Measurements from ENCODE around the gene ODAD4.

Gene ODAD4

DNA sequence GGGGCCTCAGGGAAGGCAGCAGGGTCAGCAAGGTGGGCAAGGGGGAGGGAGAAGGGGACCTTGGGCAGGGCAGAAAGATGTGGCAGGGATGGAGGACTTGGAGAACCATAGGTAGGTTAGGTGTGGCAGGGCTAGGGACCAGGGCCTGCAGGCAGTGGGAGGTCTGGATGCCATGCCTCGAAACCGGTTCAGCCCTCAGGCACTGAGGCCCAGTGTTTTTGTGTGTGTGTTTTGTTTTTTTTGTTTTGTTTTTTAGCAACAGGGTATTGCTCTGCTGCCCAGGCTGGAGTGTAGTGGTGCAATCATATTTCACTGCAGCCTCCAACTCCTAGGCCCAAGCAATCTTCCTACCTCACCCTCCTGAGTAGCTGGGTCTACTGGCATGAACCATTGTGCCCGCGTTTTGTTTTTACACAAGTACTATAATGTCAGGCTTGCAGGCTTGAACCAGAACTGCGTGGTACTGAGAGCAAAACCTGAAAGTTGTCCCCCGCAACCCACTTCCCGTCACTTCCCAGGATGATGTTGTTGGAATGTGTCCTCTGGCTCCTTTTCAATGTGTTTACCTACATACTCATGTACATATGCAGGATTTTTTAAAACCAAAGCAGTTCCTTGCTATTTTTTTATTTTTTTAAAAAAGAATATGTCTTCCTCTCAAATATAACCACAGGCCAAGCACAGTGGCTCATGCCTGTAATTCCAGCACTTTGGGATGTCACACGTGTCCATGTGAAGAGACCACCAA lies 12.4 kb downstream of the ODAD4 start:
- DNase-seq (ENCODE audit: low spot score): no peak

DNA sequence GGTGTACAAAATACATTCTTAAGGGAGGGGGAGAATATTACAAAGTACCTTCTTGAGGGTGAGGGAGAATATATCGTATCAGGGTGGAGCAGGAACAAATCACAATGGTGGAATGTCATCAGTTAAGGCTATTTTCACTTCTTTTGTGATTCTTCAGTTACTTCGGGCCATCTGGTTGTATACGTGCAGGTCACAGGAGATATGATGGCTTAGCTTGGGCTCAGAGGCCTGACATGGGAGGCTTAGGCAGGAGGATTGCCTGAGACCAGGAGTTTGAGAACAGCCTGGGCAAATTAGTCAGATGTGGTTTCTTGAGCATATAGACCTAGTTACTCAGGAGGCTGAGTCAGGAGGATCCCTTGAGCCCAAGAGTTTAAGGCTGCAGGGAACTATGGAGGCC lies 13.1 kb downstream of the ODAD4 start:
- no peak for DNase-seq (ENCODE audit: low spot score)

DNA sequence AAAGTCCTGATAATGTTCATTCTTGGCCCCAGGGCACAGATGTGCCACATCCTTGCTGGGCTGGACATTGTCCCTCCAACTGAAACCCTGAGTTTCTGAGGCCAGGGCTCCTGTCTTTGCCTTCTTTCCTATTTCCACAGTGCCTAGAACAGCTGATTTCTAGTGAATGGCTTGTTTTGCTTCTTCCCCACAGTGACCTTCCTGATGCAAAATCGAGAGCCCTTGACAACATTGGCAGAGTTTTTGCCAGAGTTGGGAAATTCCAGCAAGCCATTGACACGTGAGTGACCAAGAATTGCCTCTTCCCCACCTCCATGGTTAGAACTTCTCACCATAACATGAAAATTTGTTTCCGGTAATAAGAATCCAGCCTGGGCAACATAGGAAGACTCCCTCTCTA lies 14.5 kb downstream of the ODAD4 start:
- no peak for DNase-seq (ENCODE audit: low spot score)

DNA sequence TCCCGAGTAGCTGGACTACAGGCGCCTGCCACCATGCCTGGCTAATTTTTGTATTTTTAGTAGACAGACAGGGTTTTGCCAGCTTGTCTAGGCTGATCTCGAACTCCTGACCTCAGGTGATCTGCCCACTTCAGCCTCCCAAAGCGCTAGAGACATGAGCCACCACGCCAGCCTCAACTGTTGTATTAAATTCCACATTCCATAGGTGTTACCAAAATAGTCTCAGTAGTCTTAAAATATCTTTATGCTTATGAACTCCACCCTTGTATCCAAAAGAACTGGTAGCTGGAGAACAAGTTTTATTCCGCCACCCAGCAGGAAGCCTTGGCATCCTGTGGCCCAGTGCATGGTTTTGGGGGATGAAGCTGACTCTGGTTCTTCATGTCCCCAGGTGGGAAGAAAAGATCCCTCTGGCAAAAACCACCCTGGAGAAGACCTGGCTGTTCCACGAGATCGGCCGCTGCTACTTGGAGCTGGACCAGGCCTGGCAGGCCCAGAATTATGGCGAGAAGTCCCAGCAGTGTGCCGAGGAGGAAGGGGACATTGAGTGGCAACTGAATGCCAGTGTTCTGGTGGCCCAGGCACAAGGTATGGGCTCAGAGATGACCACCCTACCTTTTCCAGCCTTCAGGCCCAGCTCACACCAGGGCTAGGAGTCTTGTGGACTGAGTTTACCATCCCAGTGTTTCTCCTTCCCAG lies 18.5 kb downstream of the ODAD4 start:
- DNase-seq (ENCODE audit: low spot score): no peak

DNA sequence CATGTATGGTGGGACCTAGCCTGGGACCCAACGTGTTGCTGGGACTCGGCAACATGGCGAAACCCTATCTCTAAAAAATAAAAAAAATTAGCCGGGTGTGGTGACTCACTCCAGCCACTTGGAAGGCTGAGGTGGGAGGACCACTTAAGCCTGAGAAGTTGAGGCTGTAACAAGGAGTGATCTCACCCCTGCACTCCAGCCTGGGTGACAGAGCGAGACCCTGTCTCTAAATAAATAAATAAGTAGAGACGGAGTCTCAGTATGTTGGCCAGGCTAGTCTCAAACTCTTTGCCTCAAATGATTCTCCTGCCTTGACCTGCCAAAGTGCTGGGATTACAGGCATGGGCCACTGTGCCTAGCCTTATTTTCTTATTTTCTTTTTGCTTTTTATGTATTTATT lies 26.1 kb downstream of the ODAD4 start:
- DNase-seq (ENCODE audit: low spot score): no peak

DNA sequence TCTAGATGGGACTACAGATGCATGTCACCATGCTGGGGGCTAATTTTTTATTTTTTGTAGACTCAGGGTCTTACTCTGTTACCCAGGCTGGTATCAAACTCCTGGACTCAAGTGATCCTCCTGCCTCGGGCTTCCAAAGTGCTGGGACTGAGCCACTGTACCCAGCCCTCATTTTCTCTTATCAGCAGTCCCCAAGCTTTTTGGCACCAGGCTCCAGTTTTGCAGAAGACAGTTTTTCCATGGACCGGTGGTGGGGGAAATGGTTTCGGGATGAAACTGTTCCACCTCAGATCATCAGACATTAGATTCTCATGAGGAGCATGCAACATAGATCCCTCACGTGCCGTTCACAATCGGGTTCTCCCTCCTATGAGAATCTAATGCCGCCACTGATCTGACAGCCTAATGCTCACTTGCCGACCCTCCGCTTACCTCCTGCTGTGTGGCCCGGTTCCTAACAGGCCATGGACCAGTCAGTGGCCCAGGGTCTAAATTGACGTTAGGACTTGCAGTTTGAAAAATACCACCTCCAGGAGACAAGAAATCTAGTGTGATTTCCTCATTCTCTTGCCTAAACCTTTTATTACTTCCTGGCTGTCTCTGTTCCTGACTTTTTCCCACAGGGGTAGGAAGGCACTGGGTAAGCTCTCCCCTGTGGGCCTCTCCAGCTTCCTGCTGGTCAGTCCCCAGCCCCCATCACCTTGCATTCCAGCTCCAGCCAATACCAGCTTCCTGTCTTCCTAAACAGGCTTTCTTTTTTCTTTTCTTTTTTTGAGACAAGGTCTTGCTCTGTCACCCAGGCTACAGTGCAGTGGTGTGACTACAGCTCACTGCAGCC lies 26.8 kb downstream of the ODAD4 start:
- DNase-seq (ENCODE audit: low spot score): no peak

DNA sequence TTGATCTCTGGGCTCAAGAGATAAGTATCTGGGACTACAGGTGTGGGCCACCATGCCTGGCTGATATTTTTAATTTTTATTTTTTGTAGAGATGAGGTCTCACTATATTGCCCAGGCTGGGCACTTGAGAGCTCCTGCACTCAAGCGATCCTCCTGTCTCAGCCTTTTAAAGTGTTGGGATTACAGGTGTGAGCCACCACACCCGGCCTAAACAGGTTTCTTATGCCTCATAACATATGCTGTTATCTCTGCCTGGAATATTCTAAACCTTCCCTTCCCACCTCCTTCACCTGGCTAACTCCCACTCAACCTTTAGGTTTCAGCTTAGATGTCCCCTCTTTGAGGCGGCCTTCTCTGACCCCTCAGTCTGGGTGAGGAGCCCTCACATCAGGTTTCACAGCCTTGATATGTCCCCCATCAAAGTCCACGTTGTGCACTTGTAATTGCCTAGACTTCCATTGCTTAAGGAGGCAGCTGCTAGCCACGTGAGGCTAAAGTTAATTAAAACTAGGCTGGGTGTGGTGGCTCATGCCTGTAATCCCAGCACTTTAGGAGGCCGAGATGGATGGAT lies 27.5 kb downstream of the ODAD4 start:
- no peak for DNase-seq (ENCODE audit: low spot score)

DNA sequence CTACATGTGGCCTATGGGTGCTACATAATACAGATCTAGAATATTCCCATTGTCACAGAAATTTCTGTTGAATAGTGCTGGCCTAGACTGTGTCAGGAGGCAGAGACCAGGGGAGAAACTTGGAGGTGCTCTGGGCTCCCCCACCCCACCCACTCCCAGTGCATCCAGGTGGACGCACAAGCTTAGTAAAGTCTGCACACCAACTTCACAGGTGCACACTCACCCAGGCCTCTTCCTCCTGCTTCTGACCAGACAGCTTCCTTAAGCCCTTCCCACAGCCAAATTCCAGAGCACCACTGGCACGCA lies 28.6 kb downstream of the ODAD4 start:
- no peak for DNase-seq (ENCODE audit: low spot score)

DNA sequence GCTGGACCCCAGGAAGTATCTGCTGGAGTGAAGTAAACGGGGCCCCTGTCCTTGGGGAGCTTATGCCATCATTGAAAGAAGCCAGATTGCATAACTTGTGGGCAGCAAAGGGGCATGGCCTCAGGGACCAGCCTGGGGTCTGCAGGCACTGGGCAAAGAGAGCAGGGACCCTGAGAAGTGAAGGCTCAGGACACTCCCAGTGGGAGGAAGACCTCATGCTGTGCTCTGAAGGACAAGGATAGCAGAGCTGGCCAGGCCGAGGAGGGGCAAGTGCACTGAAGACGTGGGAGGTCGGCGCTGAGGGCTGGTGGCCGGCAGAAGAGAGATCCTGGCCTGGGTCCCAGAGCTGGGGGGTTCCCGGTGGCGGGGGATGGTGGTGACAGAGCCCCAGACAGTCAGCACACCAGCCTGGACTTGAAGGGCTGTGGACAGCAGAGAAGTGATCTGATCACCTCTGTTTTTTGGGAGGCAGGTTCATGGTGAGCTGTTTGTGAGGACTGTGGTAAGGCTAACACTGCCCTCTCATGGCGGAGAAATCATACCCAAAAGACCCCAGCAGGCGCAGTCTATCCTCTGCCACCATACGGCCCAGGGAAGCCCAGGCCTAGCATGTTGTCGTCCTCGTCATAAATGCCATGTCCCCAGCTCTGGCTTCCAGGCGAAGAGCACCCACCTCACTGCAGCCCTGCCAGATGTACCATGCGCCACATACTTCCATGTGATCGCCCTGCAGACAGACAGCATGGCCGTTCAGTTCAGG lies 29.1 kb downstream of the ODAD4 start:
- peak; percentile 72 for DNase-seq (ENCODE audit: low spot score)

DNA sequence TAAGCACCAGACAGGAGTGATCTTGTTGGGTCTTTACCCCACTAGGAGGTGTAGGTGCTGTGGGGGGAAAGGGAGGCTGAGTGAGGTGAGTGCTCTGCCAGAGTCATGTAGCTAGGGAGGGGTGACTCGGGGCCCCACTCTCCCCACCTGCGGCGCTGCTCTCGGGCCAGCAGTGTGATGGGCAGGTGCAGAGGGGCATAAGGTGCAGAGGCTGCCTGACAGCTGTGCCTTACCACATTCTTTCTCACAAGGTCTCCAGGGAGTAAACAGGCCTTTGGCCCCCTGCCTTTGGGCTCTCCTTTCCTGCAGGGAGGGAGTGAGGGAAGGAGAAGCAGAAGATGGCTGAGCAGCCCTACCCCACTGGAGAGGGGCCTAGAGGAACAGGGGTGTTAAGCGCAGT lies 31.7 kb downstream of the ODAD4 start:
- DNase-seq (ENCODE audit: low spot score): peak; percentile 56

DNA sequence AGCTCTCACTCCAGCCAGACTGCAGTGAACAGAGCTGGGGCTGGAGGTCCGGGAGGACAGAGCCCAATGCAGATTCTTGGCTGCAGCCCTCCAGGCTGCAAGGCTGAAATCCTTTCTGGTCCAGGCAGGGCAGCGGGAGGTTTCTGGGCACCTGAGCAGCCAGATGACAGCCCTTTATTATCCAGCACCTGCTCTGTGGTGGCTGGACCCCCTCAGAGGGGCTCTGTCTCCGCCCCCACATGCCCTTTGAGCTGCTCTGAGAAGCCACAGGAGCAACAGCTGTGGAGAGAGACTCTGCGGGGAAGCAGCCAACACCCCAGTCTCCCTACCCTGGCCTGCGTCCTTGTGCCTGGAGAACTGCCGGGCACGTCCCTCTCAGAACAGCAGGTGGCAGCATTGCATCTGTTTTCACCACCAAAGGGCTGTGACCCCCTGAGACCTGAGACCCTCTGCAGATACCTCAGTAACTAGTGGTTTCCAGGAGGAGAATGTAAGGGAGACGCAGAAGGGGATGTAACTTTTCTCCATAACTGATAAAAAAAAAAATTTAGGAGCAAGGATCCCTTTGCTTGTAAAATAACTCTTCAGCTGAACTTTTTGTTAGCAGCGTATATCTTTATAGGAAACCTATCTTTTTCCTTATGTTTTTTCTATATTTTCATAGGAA lies 32.5 kb downstream of the ODAD4 start:
- peak; percentile 87 for DNase-seq (ENCODE audit: low spot score)

DNA sequence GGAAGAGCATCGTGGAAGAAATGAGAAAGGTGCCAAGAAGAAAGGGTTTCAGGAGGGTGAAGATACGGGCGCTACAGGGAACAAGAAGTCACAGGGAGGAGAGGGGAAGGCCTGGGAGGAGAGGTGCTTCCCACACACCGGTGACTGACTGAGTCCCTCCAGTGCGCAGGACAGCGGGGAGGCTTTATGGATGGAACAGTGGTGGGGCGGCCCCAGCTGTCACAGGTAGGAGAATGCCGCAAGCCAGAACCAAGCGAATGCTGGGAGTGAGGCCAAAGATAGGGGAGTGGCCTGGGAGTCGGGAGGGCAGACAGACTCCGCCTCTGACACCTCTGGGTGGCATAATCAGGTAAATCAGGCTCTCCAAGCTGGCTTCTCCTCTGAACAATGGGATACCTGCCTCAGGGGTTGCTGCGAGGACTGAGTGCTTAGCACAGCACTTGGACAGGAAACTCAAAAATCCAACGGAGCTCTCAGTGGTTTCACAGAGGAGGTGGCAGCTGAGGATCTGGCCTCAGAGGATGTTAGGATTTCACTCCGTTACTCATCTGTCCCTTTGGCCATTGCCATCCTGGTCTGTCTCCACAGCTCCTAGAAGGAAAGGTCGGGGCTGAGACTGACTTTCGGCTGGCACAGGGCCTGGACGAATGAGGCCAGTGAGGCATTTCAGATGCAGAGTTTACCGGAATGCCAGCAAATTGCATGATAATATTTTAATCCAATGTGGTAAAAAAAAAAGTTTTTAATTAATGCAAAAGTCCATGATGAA lies 35.5 kb downstream of the ODAD4 start:
- DNase-seq (ENCODE audit: low spot score): peak; percentile 46

DNA sequence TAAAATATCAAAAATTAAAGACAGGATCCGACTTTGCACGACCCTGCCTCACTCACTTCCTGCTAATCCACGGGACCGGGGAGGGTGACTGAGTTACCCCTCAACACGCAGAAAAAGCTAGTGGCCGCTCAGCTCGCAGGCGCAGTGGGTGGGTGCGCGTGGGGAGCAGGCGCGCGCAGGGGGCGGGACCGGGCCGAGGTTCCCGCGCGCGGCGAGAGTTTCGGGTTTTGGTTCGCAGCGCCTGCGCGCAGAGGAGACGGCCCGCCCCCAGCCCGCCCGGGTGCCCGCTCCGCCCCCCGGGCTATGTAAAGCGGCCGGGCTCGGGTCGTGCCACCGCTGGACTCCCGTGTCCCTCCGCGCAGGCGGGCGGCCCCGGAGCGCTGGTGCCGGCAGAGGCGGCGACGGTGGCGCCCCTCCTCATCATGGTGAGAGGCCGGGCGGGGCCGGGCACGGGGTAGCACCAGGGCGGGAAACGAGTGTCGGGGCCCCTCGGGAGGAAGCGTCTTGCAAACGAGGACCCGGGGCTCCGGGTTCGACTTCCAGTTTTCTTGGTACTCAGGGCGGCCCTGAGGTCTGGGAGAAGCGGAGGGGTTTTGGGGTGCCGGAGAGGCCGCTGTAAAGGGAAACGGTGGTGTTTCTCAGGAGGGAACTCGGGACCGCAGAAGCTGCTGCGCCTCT lies 36.2 kb downstream of the ODAD4 start, which contains the start of gene CNP:
Gene CNP, plus strand, starts transcription at position 333 of the 678 bp plus-strand sequence. Its CDS starts 90 bp downstream, at position 423.
- DNase-seq (ENCODE audit: low spot score): peak; percentile 89

DNA sequence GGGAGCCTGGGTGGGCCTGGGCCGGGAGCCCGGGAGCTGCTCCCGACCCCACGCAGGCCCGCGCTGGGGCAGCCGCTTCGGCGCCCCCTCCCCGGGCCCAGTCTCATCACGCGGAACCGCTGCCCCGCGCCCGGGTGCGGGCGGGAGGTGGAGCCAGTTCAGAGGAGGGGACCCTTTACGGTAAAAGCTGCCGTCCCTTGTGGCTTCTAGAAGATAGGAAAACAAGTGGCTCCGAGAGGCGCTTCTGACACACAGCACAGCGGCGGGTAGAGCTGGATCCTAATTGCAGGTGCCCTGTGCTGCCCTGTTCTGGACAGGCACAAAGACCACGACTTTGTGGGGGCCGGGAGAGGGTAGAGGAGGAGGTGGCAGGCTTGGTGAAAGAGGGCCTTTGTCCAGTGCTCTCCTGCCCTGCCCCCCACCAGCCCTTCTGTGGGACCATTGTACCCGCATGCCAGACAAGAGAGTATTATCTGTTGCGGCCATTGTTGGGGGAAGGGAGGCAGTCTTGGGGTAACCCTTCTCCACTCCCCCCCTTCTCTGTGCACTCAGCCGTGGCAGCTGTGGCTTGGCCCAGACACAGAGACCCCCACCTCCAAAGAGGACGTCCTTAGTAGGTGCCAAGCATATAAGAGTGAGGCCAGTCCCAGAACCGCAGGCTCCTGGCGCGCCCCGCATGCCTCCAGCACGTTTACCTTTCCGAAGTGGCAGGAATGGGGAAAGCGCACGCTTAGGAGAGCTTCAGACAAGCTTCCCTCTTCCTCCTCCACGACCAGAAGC lies 36.9 kb downstream of the ODAD4 start:
- peak; percentile 63 for DNase-seq (ENCODE audit: low spot score)

DNA sequence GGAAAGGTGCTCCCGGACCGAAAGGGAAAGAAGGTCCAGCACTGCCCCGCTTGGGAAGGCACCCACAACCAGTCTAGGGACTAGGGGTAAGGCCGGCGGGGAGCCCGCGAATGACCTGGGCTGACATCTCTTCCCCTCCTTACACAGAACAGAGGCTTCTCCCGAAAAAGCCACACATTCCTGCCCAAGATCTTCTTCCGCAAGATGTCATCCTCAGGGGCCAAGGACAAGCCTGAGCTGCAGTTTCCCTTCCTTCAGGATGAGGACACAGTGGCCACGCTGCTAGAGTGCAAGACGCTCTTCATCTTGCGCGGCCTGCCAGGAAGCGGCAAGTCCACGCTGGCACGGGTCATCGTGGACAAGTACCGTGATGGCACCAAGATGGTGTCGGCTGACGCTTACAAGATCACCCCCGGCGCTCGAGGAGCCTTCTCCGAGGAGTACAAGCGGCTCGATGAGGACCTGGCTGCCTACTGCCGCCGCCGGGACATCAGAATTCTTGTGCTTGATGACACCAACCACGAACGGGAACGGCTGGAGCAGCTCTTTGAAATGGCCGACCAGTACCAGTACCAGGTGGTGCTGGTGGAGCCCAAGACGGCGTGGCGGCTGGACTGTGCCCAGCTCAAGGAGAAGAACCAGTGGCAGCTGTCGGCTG lies 37.6 kb downstream of the ODAD4 start:
- no peak for DNase-seq (ENCODE audit: low spot score)

DNA sequence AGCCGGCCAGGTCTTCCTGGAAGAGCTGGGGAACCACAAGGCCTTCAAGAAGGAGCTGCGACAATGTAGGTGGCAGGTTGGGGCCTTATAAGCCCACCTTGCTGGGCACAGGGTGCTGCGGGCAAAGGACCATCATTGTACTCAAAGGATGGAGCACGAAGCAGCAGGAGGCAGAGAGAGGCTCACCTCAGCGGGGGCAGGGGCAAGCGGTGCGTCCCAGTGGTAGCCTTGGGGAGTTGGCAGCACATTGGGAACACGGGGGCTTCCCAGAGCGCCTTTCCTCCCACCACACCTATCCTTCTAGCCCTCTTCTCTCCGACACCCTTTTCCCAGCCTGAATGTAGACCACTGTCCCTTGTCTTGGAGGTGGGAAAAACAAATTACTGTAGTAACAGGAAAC lies 38.3 kb downstream of the ODAD4 start:
- DNase-seq (ENCODE audit: low spot score): no peak

DNA sequence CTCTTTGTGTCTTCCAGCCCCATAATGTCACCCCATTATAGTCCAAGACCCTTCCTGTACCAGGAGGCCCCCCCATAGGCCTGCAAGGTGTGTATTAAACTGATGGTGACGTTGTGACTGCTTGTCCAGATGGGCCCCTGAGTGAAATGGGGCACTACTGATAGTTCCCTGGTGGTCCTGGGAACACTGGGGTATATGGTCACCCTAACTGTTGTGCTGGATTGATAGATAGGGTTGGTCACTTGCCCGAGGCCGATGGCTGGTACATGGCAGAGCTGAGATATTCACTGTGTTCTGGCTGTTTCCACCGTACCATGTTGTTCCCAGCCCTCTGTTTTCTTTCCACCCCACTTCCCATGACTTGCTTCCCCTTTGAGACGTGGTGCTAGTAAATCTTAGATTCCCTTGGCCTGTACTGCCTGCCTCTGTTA lies 40.5 kb downstream of the ODAD4 start:
- DNase-seq (ENCODE audit: low spot score): no peak

DNA sequence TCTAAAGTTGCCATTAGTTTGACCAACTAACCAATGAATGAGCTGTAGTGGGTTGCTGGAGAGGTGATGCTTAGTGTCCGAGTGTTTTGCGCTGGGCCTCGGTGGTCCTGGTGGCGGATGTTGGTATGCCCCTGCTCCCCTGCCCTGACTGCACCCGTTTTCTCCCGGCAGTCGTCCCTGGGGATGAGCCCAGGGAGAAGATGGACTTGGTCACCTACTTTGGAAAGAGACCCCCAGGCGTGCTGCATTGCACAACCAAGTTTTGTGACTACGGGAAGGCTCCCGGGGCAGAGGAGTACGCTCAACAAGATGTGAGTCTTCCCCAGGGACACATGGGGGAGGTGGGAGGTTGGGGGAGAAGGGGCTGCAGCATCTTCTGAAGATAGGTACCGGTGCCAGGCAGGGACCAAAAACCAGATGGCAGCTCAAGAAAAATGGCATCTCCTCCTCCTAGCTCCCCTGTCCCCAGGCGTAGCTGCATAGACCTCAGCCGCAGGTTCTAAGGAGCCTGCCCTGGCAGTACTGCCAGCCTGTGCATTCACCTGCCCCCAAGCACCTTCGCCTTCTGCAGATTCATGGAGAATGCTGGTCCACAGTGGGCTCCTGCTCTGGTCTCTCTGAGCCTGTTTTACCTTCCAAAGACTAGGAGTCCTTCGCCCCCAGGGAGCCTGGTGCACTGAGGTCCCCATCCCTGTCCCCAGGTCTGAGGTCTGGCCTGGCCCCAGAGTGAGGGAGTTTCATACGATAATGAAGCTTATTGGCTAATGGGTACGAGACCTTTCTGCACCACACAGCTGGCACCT lies 41.5 kb downstream of the ODAD4 start:
- no peak for DNase-seq (ENCODE audit: low spot score)
